ENCODE data around the gene SPX.

DNA sequence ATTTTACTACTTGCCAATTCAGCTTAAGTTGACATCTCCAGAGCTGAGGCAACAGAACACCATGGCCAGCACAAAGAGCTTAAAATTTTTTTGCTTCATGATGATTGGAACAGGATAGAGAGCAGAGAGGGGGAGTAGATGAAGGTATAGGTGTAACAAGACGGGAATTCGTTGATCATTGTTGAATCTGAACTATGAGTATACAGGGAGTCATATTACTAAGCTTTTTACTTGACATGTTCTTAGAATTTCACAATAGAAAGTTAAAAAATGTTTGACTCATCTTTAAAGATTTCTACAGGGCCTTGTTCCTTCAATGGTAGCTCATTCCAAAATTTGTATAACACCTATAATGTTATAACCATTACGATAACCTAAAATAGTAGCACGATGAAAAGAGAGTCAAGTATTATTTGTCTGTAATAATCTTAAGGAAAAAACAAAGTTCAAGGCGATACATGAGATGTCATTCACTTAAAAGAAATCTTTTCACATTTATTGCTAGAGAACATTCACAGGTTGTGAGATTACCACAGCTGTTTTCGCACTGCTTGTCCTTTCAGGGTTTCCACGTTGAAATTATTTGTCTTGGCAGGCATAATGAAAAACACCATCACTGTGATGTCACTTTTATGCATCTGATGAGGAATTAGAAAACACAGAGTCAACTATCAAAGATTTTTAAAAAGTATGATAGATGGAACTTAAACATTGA, 33.9 kb downstream of the SPX start:
- no peak for TF ChIP-seq POLR2A (IDR thresholded peaks at IDR 0.05)
- TF ChIP-seq, protein P1, sequence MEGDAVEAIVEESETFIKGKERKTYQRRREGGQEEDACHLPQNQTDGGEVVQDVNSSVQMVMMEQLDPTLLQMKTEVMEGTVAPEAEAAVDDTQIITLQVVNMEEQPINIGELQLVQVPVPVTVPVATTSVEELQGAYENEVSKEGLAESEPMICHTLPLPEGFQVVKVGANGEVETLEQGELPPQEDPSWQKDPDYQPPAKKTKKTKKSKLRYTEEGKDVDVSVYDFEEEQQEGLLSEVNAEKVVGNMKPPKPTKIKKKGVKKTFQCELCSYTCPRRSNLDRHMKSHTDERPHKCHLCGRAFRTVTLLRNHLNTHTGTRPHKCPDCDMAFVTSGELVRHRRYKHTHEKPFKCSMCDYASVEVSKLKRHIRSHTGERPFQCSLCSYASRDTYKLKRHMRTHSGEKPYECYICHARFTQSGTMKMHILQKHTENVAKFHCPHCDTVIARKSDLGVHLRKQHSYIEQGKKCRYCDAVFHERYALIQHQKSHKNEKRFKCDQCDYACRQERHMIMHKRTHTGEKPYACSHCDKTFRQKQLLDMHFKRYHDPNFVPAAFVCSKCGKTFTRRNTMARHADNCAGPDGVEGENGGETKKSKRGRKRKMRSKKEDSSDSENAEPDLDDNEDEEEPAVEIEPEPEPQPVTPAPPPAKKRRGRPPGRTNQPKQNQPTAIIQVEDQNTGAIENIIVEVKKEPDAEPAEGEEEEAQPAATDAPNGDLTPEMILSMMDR (IDR thresholded peaks at IDR 0.05) = no peak

All from lower leg skin (tissue), 3 donors.